Thoracic aorta (tissue), 2 donors: Measurements from ENCODE around the gene RPRD1A. TPM values are rescaled to one million over a fixed set of nuclear protein-coding genes. Genes with fewer than 3 reads are reported as not detected.
"Not testable (repeated sequence)": the region's sequence is repeated elsewhere in the genome, so short reads cannot be mapped to it uniquely, and the experiment has no call there.

Source experiments
- ATAC-seq: fragments of 150-250 bp; one replicate; pipeline ENCODE4 v1.8.0; 2017; ENCODE audit warnings: low read depth; ENCODE audit not compliant: insufficient number of reproducible peaks, low FRiP score
- DNase-seq: peaks from one replicate; pipeline ENCODE4 v3.0.0-alpha.2; 2020; ENCODE audit warnings: low spot score
- H3K27ac ChIP-seq, 2 donors: fragments of 200-600 bp; sonication (generic); 1 replicate in 1 of 2; 2 replicates in 1 of 2; pipeline ENCODE4 v1.5.1; 2016; ENCODE audit warnings: mild to moderate bottlenecking in 2 of 2, moderate library complexity in 2 of 2
- H3K27me3 ChIP-seq: fragments of 200-600 bp; sonication (generic); replicated peaks from 2 replicates; pipeline ENCODE4 v1.6.0; 2016; ENCODE audit warnings: mild to moderate bottlenecking; ENCODE audit not compliant: insufficient read depth
- H3K36me3 ChIP-seq: fragments of 200-600 bp; sonication (generic); one replicate; pipeline ENCODE4 v1.5.1; 2016
- H3K4me1 ChIP-seq, 2 donors: fragments of 200-600 bp; sonication (generic); 1 replicate in 1 of 2; 2 replicates in 1 of 2; pipeline versions ENCODE4 v1.5.1 to v1.6.0; 2016; ENCODE audit warnings: low read depth in 2 of 2, mild to moderate bottlenecking in 1 of 2; ENCODE audit not compliant: control insufficient read depth in 1 of 2
- H3K4me3 ChIP-seq: fragments of 200-600 bp; sonication (generic); 2 replicates; pipeline ENCODE4 v1.5.1; 2016; ENCODE audit warnings: mild to moderate bottlenecking
- H3K9me3 ChIP-seq: fragments of 200-600 bp; sonication (generic); 2 replicates; pipeline ENCODE4 v1.5.1; 2016
- total RNA-seq, 2 donors: library from RNA; depleted of rRNA; stranded (reverse); fragments of >200 nt; gene quantifications; one replicate each; pipeline versions ENCODE4 v1.1.0 to v1.2.3, GENCODE V29; 2016
- TF ChIP-seq, protein P1 (sequence below): fragments of 200-600 bp; sonication (generic); IDR thresholded peaks from one replicate; pipeline ENCODE4 v1.5.1; 2019; ENCODE audit warnings: antibody characterized with exemption

The RPRD1A gene
- total RNA-seq, 2 donors from 2014 or later, result 49.8 to 64.9 TPM

DNA sequence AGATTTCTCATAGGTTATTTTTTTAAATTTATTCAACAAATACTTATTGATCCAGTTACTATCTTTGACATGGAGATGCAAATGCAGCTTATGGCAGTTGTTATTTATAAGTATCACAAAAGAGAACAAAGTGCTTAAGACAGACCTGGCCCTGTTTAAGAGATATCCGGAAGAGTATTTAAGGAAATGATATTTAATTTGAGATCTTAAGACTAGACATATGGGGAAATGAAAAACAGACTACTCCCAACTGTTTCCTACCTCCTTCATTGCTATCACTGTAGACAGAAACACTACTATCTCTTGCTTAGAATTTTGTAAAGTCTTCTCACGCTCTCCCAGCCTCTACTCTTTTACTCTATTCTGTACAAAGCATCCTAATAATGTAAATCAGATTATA, 36.0 kb downstream of the RPRD1A start:
- Histone ChIP-seq H3K4me3 (no peak overlapping the region), H3K36me3 (no peaks in the 10 kb centered on the region), H3K27me3 (no peaks in the 10 kb centered on the region), H3K27ac (no peak overlapping the region), H3K9me3 (no peaks in the 10 kb centered on the region), H3K4me1 (peaks cover 9 to 28% of the 10 kb centered on the region in 2 donors)
- DNase-seq (no peak), ATAC-seq (no peak)
- TF ChIP-seq, protein P1, sequence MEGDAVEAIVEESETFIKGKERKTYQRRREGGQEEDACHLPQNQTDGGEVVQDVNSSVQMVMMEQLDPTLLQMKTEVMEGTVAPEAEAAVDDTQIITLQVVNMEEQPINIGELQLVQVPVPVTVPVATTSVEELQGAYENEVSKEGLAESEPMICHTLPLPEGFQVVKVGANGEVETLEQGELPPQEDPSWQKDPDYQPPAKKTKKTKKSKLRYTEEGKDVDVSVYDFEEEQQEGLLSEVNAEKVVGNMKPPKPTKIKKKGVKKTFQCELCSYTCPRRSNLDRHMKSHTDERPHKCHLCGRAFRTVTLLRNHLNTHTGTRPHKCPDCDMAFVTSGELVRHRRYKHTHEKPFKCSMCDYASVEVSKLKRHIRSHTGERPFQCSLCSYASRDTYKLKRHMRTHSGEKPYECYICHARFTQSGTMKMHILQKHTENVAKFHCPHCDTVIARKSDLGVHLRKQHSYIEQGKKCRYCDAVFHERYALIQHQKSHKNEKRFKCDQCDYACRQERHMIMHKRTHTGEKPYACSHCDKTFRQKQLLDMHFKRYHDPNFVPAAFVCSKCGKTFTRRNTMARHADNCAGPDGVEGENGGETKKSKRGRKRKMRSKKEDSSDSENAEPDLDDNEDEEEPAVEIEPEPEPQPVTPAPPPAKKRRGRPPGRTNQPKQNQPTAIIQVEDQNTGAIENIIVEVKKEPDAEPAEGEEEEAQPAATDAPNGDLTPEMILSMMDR, result no peak

DNA sequence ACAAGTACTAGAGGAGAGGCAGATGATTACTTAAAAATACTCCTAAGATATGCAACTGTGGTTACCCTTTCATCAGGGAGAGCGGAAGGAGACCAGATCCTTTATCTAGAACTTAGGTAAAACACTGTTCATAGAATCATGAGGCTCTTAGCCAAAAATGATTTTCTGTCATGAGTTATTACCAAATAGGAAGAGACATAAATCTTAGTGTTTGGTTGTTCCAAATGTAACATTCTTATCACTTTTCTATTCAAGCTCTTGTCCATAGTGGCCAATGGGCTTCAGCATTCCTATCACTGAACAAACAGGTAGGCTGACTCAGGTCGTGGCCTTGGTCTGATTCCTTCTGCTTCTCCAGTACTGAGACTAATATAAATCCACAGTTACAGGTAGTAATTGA, 38.5 kb downstream of the RPRD1A start:
- H3K4me1 ChIP-seq, result peaks cover 4 to 6% of the 10 kb centered on the region in 2 donors
- no peak overlapping the region for H3K4me3 ChIP-seq
- no peak overlapping the region for H3K27ac ChIP-seq
- TF ChIP-seq, protein P1, result no peak
- no peaks in the 10 kb centered on the region for H3K9me3 ChIP-seq
- DNase-seq, result no peak
- no peaks in the 10 kb centered on the region for H3K36me3 ChIP-seq
- no peaks in the 10 kb centered on the region for H3K27me3 ChIP-seq
- no peak for ATAC-seq

DNA sequence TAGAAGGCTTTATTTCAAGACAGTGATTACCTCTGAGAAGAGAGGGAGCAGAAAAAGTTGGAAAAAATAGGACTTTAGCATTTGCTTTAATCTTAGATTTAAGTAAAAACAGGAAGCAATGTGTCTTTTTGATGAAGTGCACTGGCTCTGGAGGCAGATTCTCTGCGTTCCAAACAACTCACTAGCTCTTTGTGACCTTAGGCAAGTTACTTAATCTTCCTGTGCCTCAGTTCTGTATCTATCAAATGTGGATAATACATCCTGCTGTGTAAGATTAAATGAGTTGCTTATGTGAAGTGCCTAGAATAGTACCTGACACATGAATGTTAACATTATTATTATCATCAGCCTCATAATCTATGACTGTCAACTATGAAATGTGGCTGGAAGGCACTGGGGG, 42.3 kb downstream of the RPRD1A start:
- Histone ChIP-seq H3K27ac (no peak overlapping the region), H3K4me3 (no peak overlapping the region), H3K27me3 (no peaks in the 10 kb centered on the region), H3K36me3 (peaks cover 3% of the 10 kb centered on the region), H3K9me3 (no peaks in the 10 kb centered on the region), H3K4me1 (no peaks in the 10 kb centered on the region)
- TF ChIP-seq, protein P1, result no peak
- ATAC-seq (no peak), DNase-seq (no peak)

DNA sequence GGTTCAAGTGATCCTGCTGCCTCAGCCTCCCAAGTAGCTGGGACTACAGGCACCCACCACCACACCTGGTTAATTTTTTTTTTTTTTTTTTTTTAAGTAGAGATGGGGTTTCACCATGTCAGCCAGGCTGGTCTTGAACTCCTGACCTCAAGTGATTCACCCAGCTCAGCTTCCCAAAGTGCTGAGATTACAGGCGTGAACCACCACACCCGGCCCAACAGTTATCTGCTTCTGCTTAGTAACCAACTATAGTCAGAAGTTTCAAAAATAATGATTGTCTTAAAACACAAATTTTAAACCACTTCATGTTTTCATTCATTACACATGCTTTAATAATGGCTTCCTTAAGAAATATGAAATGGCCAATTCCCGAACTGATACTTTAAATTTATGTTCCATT, 43.1 kb downstream of the RPRD1A start:
- H3K4me3 ChIP-seq, H3K36me3 ChIP-seq, DNase-seq, ATAC-seq, H3K27ac ChIP-seq, H3K27me3 ChIP-seq, H3K4me1 ChIP-seq, H3K9me3 ChIP-seq: not testable (repeated sequence)

DNA sequence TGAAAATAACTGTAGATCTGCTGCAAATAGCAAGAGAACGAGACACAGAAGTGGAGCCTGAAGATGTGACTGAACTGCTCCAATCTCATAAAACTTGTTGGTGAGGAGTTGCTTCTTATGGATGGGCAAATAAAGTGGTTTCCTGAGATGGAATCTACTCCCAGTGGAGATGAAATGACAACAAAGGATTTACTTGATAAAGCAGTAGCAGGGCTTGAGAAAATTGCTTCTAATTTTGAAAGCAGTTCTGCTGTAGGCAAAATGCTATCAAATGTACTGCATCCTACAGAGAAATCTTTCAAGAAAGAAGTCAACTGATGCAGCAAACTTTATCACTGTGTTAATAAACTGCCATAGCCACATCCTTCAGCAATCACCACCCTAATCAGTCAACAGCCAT, 44.0 kb downstream of the RPRD1A start:
- Histone ChIP-seq H3K4me1 (no peaks in the 10 kb centered on the region), H3K27me3 (no peaks in the 10 kb centered on the region), H3K27ac (no peak overlapping the region), H3K9me3 (no peaks in the 10 kb centered on the region), H3K4me3 (no peak overlapping the region), H3K36me3 (peaks cover 3% of the 10 kb centered on the region)
- TF ChIP-seq, protein P1, result no peak
- DNase-seq (no peak), ATAC-seq (no peak)

DNA sequence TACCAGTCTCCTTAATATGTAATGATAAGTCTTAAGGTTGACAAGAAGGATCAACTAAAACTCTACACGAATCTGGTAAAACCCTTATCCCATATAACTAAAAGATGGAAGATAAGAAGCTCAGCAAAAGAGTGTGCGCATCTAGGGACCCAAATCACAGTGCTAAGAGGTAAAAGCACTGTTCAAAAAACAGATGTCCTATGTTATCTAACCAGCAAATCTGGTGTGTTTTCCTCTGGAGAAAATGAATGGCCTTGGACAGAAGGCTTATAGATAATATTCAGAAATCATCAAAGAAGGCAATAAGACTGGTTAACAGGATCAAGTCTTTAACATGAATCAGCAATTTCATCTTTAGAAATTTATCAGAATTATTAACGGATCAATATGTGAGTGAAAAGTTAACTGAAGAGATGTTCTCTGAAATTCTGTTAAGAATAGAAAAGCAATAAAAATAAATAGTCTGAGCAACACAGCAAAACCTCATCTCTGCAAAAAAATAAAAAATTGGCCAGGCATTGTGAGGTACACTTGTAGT, 47.1 kb downstream of the RPRD1A start:
- H3K9me3 ChIP-seq, result no peaks in the 10 kb centered on the region
- peaks cover 3% of the 10 kb centered on the region for H3K36me3 ChIP-seq
- no peak overlapping the region for H3K4me3 ChIP-seq
- TF ChIP-seq, protein P1, result no peak
- H3K27ac ChIP-seq, result no peak overlapping the region
- ATAC-seq (no peak), DNase-seq (no peak)
- no peaks in the 10 kb centered on the region for H3K27me3 ChIP-seq
- no peaks in the 10 kb centered on the region for H3K4me1 ChIP-seq
